Nucleus accumbens (tissue), 56 donors: ENCODE data around the gene THOC2.
"Not testable (repeated sequence)": the region's sequence is repeated elsewhere in the genome, so short reads cannot be mapped to it uniquely, and the experiment has no call there.

Source experiments
- DNase-seq, 56 donors: peaks; one replicate each; lab custom pipeline; 2025; lab: John Stamatoyannopoulos, UW

Gene THOC2

DNA sequence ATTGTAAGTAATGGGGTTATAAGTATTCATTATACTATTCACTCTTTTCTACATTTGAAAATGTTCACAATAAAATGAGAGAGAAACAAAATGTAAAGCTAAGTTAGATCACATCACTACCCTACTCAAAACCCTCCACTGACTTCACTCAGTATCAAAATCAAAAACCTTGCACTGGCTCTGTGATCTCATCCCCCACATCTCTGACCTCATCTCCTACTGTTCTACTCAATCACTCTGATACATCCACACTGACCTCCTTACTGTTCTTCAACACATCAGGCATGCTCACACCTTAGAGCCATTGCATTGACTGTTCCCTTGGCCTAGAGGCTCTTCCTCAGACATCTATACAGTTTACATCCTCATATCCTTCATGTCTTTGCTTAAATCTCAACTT is 50.7 kb downstream of the THOC2 start:
- no peak for DNase-seq

DNA sequence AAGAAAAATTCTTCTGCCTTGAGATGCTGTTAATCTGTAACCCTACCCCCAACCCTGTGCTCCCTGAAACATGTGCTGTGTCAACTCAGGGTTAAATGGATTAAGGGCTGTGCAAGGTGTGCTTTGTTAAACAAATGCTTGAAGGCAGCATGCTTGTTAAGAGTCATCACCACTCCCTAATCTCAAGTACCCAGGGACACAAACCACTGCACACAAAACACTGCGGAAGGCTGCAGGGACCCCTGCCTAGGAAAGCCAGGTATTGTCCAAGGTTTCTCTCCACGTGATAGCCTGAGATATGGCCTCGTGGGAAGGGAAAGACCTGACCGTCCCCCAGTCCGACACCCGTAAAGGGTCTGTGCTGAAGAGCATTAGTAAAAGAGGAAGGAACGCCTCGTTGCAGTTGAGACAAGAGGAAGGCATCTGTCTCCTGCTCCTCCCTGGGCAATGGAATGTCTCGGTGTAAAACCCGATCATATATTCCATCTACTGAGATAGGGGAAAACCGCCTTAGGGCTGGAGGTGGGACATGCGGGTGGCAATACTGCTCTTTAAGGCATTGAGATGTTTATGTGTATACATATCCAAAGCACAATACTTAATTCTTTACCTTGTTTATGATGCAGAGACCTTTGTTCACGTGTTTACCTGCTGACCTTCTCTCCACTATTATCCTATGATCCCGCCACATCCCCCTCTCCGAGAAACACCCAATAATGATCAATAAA is 53.0 kb downstream of the THOC2 start:
- DNase-seq, result not testable (repeated sequence)

DNA sequence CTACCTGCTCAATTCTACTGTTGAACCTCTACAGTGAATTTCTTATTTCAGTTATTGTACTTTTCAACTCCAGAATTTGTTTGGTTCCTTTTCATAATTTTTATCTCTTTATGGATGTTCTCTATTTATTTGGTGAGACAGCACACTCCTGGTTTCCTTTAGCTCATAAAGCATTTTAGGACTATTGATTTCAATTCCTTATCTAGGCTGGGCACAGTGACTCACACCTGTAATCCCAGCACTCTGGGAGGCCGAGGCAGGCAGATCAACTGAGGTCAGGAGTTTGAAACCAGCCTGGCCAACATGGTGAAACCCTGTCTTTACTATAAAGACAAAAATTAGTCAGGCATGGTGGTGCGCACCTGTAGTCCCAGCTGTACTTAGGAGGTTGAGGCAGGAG is 57.7 kb downstream of the THOC2 start:
- no peak for DNase-seq

DNA sequence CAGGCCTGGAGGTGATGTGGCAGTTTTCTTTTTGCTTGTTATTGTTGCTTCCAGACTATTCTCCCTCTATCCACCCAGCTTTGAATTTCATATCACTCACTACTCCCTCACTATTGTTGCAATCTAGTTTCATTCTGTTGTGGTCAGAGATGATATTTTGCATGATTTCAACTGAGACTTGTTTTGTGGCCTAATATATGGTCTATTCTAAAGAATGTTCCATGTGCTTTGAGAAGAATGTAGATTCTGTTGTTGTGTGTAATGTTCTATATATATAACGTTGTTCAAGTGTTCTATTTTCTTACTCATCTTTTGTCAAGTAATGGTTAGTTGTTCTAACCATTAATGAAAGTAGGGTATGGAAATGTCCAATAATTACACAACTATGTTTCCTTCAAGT is 59.0 kb downstream of the THOC2 start:
- DNase-seq, result no peak

DNA sequence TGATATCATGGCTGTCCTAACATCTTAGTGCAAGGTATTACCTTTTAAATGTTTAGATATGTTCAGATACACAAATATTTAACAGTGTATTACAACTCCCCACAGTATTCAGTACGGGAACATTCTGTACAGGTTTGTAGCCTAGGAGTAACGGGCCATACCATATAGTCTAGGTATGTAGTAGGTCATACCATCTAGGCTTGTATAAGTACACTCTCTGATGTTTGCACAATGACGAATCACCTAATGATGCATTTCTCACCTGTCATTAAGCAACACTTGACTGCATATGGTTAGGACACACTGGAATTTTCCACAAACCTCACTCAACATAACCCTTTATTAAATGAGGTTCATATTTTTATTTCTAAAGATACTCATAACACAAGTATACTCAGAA is 67.7 kb downstream of the THOC2 start:
- no peak for DNase-seq

DNA sequence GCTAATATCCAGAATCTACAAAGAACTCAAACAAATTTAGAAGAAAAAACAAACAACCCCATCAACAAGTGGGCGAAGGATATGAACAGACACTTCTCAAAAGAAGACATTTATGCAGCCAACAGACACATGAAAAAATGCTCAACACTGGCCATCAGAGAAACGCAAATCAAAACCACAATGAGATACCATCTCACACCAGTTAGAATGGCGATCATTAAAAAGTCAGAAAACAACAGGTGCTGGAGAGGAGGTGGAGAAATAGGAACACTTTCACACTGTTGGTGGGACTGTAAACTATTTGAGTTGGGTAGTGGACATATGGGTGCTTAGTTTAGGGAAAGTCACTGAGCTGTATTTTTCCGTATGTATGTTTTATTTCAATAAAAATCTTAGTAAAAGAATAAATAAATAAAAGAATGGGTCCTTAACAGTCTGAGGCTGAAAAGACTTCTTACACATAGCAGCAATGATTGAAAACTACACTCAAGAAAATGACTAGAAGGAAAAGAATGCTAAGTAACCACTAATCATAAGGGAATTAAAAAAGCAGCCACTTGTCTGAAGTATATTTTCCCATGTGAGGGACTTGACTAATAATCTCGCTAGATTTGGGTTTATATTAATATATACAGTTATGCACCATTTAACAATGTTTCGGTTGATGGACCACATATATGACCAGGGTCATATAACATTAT is 68.2 kb downstream of the THOC2 start:
- not testable (repeated sequence) for DNase-seq

DNA sequence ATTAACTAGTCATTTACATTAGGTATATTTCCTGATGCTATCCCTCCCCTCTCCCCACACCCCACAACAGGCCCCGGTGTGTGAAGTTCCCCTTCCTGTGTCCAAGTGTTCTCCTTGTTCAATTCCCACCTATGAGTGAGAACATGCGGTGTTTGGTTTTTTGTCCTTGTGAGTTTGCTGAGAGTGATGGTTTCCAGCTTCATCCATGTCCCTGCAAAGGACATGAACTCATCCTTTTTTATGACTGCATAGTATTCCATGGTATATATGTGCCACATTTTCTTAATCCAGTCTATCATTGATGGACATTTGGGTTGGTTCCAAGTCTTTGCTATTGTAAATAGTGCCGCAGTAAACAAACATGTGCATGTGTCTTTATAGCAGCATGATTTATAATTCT is 69.1 kb downstream of the THOC2 start:
- not testable (repeated sequence) for DNase-seq

DNA sequence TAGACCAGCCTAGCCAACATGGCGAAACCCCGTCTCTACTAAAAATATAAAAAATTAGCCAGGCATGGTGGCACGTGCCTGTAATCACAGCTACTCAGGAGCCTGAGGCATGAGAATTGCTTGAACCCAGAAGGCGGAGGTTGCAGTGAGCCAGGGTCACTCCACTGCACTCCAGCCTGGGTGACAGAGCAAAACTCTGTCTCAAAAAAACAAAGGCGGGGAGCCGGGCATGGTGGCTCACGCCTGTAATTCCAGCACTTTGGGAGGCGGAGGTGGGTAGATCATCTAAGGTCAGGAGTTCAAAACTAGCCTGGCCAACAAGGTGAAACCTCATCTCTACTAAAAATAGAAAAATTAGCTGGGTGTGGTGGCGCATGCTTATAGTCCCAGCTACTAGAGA is 76.3 kb downstream of the THOC2 start:
- not testable (repeated sequence) for DNase-seq

DNA sequence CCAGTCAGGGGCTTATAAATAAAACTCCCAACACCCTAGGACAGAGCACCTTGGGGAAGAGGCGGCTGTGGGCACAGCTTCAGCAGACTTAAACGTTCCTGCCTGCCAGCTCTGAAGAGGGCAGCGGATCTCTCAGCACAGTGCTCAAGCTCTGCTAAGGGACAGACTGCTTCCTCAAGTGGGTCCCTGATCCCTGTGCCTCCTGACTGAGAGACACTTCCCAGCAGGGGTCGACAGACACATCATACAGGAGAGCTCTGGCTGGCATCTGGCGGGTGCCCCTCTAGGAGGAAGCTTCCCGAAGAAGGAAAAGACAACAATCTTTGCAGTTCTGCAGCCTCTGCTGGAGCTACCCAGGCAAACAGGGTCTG is 84.1 kb downstream of the THOC2 start:
- DNase-seq, result not testable (repeated sequence)

DNA sequence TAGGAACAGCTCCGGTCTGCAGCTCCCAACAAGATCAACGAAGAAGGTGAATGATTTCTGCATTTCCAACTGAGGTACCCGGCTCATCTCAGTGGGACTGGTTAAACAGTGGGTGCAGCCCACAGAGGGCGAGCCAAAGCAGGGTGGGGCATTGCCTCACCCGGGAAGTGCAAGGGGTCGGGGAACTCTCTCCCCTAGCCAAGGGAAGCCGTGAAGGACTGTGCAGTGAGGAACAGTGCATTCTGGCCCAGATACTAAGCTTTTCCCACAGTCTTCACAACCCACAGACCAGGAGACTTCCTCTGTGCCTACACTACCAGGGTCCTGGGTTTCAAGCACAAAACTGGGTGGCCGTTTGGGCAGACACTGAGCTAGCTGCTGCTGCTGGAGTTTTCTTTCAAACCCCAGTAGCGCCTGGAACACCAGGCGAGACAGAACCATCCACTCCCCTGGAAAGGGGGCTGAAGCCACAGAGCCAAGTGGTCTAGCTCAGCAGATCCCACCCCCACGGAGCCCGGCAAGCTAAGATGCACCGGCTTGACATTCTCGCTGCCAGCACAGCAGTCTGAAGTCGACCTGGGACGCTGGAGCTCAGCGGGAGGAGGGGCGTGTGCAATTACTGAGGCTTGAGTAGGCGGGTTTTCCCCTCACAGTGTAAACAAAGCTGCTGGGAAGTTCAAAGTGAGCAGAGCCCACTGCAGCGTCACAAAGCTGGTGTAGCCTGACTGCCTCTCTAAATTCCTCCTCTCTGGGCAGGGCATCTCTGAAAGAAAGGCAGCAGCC is 84.6 kb downstream of the THOC2 start:
- DNase-seq, result peak in 7 of 56 donors; percentile 0 to 4 (median 0)

DNA sequence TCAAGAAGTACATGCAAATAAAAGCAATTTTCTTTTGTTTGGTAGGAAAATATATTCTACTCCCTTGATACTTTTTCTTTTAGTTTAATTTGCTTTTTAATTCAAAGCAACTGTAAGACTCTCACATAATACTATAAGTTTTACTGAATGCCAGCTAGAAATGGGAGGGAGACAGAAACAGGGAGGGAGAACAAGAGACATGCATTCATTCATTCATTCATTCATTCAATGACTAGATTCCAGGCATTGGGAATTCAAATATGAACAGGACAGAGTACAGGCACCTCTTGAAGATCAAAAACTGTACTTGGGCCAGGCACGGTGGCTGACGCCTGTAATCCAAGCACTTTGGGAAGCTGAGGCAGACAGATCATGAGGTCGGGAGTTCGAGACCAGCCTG is 85.6 kb downstream of the THOC2 start:
- no peak for DNase-seq

DNA sequence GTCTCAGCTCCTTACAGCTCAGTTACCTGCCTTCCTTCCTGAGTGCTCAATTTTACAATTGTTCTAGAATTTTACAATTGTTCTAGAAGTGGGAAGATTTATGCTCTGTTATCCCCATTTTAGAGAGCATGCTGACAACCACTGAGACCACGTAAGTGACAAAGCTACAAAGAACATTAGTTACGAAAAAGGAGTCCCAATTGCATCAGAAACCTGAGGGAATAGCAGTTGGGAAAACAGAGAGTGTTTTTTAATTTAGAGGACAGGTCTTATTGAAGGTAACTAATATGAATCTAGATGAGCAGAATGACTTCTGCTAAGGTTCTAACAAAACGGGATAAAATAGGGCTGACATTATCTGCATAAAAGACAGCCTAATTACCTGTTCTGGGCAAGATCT is 103.3 kb downstream of the THOC2 start:
- DNase-seq, result no peak

DNA sequence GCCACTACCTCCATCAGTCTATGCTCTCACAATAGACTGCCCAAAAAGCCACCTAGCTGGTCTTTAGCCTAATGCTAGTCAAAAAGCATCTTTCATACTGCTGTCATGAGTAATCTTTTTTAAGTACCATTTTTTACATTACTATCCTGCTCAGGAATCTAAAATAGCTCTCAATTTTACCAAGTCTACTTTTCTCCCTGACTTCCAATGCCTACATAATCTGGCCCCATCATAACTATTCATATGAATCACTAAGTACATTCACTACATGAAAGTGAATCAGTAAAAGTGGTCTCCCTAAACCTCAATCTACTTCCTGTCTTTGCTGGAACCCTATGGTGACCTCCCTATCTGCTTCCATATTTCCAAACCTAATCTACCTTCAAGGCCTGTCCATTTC is 105.9 kb downstream of the THOC2 start:
- DNase-seq, result no peak

DNA sequence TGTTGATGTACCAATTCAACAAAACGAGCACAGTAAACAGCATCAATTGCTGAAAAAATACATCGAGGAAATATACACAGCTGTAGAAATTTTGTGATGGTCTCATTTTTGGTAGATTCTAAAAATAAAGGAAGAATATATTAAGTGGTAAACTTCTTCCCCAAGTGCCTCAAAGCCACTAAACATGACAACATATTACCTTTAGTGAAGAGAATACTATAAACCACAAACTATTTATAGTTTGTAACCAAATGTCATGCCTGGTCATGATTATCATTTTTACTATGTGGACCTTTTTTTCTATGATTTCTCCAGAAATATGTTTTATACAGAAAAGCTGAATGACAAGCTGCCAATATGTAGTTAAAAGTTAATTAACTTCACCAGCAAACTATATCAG is 106.9 kb downstream of the THOC2 start:
- no peak for DNase-seq

DNA sequence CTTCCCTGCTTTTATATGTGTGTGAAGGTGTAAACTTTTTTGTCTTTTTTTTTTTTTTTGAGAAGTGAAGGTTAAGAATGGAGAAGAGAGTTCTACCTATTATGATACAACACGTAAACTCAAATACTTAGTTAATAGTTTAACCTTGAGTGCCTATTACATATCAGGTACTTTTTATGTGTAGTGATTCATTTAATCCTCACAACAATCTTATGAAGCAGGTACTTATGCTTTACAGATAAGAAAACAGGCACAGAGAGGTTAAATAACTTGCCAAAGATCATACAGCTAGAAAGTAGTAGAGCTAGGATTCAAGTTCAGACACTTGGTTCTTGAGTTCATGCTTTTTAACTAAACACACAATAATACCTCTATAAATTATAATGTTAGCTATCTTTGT is 107.4 kb downstream of the THOC2 start:
- DNase-seq, result no peak

DNA sequence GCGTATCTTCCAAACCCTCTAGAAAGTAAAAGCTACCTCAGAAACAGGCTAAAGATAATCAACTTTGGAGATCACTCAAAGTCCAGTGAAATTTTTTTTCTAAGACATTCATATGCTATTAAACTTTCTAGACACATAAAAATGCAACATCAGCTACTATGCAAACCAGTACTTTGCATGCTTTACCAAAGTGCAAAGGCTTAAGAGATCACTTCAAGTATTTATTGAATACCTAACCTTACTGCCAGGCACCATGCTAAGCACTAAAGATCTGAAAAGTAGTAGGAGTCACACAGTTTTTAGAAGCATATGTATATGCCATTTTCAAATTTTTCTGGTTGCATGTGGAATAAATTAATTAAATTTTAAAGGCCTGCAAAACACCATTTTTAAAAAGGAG is 115.8 kb downstream of the THOC2 start:
- no peak for DNase-seq

DNA sequence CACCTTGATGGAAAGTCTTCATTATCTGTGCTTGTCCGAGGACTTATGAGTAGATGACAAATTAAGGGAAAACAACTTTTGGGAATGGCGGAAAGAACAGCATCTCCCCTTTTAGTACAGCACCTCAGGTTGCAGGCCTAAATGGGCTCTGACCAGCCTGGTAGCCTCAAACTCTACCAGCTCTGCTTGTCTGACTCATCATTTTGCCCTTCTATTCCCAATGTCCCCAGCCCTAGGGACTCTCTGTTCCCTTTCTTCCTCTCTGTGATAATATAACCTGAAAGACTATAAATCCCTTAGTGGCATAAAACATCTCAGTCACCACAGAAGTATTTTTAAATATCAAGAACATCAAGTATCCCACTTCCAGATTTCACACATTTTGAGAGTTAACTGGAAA is 121.9 kb downstream of the THOC2 start:
- DNase-seq, result no peak

DNA sequence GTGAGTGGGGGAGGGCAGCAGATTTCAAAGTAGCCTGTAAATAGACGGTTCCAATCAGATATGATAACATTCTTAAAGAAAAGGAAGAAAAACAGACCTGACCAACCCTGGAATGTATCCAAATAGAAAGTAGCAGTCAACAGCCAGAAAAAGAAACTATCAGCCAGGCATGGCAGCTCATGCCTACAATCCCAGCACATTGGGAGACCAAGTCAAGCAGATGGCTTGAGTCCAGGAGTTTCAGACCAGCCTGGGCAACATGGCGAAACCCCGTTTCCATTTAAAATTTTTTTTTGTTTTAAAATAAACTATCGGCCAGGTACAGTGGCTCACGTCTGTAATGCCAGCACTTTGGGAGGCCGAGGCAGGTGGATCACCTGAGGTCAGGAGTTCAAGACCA is 125.0 kb downstream of the THOC2 start:
- no peak for DNase-seq

DNA sequence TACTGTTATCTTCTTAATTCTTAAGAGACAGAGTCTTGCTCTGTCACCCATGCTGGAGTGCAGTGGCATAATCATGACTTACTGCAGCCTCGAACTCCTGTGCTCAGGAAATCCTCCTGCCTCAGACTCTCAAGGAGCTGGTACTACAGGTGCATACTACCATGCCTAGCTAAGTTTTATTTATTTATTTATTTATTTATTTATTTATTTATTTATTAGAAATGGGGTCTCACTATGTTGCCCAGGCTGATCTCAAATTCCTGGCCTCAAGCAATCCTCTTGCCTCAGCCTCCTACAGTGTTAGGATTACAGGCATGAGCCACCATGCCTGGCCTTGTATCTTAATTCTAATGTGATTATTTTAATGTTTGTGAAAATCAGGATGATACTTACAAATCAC is 125.6 kb downstream of the THOC2 start:
- no peak for DNase-seq

DNA sequence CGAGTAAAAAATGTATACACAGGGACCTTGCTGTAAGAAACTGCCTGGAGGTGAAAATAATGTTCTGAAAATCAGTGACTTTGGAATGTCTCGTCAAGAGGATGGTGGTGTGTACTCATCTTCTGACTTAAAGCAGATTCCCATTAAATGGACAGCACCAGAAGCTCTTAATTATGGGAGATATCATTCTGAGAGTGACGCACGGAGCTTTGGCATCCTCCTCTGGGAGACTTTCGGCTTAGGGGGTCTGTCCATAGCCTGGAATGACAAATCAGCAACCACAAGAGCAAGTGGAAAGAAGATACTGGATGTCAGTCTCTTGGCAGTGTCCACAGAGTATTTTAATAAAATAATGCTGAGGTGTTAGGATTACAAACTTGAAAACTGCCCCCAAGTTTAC is 129.4 kb downstream of the THOC2 start:
- no peak for DNase-seq

DNA sequence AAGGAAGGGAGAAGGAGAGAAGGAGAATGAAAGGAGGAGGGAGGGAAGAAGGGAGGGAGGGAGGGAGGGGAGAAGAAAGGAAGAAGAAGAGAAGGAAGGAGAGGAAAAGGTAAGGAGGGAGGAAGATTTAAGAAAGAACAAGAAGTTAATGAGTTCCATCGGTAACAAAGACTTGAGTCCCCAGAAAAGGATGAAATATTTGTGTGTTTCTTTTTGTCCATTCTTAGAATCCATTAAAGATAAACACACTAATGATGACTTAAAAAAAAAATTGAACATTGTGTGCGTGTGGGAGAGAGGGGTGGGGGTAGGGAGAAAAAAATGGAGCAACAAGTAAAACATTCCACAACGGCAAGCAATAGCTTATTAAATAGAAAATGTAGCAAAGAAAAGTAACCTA is 131.4 kb downstream of the THOC2 start:
- DNase-seq, result no peak

DNA sequence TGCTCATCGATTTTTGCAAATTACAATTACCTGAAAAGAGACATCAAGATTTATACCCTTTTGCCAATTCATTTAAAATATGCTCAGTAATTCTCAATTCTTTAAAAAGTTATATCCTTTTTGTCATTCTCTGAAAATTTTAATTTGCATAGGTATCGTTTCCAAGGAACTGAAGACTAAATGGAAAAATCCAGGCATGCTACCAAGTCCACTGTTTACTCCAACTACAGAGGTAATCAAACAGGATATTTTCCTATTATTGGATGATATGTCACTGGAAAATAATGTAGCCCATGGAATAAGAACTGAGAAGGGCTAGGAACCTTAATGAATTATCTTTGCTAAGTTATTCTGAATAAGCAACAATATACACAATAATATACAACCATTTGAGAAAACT is 132.7 kb downstream of the THOC2 start:
- no peak for DNase-seq
